Stimulated activated naive CD8-positive, alpha-beta T cell treated with anti-CD3 and anti-CD28 coated beads, Interleukin-15, Interleukin-2, amounts not matched to agents 100 ng/mL and 50 ng/mL, for 24 hours (primary cell): Measurements from ENCODE around the gene PTBP2.
"Not testable (repeated sequence)": the region's sequence is repeated elsewhere in the genome, so short reads cannot be mapped to it uniquely, and the experiment has no call there.

Experiments
- H3K27ac Mint-ChIP-seq: one replicate; pipeline ENCODE4 v1.8.0; 2021; ENCODE audit warnings: mild to moderate bottlenecking, mixed read lengths
- H3K27me3 Mint-ChIP-seq: one replicate; pipeline ENCODE4 v1.8.0; 2021; ENCODE audit warnings: mixed read lengths
- H3K36me3 Mint-ChIP-seq: one replicate; pipeline ENCODE4 v1.8.0; 2021; ENCODE audit warnings: low read depth, mixed read lengths
- H3K4me1 Mint-ChIP-seq: one replicate; pipeline ENCODE4 v1.8.0; 2021; ENCODE audit warnings: low read depth, mixed read lengths
- H3K4me3 Mint-ChIP-seq: one replicate; pipeline ENCODE4 v1.8.0; 2021; ENCODE audit warnings: mild to moderate bottlenecking, mixed read lengths
- H3K9me3 Mint-ChIP-seq: one replicate; pipeline ENCODE4 v1.8.0; 2021; ENCODE audit warnings: mixed read lengths

PTBP2 gene

DNA sequence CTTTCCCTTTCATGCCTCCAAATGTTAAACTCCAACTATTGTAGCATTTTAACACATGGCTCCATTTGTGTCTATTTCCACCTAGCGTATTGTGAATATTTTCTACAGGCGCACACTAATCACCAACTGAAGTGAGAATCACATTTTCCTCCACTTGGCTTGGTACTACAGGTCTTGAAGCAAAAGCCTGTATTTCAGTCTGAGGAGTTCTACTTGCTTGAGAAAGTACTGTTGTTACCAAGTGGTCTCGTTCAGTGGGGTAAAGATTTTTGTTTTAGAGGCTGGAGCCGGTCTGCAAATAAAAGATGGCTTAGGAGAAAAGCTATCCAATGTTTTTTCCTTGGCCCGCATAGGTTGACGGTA is 550 bp upstream of the PTBP2 start:
- Mint-ChIP-seq H3K36me3 (peaks cover 22% of the 10 kb centered on the region), H3K4me1 (peaks cover 31% of the 10 kb centered on the region), H3K4me3 (peak overlapping the region; percentile 94), H3K9me3 (no peaks in the 10 kb centered on the region), H3K27ac (peak overlapping the region; percentile 80), H3K27me3 (no peaks in the 10 kb centered on the region)

DNA sequence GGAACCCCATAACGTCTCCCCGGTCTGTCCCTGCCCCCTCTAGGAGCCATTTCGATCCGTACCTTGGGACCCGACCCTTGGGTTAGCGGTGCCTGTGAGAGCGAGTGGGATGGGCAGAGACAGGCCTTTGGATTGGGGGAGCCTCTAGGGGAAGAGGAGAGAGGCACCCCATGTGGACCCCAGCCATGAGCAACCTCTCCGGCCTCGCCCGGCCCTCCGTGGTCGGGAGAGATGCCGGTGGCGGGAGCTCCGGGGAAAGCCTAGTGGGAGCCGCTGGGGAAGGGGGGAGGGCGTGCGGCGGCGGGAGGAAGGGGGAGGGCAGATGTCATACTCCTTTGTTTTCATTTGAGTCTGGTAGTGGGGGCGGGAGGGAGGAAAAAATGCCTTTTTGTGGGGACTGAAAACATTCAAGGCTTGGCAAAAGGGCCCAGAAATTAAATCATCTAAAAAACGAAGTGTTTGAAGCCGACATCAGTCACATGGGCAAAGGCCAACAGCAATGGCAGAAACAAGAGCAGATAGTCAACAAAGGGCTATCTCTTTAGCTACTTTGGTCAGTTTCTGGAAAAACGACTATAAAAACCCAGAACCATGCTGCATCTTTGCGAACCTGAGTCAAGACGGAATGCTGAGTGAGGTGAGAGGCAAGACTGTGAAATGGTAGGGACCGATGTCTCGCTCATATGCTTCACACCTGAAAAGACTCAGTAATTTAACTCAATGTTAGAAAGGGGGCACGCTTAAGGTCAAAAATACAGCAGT is 758 bp downstream of the PTBP2 start:
- no peaks in the 10 kb centered on the region for H3K9me3 Mint-ChIP-seq
- H3K27ac Mint-ChIP-seq, result peak overlapping the region; percentile 90
- peaks cover 38% of the 10 kb centered on the region for H3K4me1 Mint-ChIP-seq
- H3K4me3 Mint-ChIP-seq, result peak overlapping the region; percentile 94
- no peaks in the 10 kb centered on the region for H3K27me3 Mint-ChIP-seq
- peaks cover 31% of the 10 kb centered on the region for H3K36me3 Mint-ChIP-seq

DNA sequence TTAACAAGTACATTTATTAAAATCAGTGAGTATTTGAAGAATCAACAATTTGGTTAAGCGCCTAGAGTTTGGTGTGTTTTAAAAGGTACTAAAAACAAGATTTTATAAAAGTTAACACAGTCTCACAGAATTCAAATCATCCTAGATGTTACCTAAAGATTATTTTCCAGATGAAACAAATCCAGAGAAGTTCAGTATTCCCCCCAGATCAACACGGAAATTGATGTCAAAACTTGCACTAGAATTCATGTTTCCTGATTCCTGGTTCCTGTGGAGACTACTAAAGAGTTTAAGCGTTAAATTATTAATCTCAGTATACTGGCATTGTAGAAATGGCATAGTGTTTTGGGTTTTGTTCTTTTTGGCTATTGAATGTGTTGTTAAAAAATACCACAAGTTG is 1.4 kb downstream of the PTBP2 start:
- H3K36me3 Mint-ChIP-seq, result peaks cover 37% of the 10 kb centered on the region
- H3K4me1 Mint-ChIP-seq, result peaks cover 44% of the 10 kb centered on the region
- H3K4me3 Mint-ChIP-seq, result peak overlapping the region; percentile 94
- peak overlapping the region; percentile 65 for H3K27ac Mint-ChIP-seq
- no peaks in the 10 kb centered on the region for H3K27me3 Mint-ChIP-seq
- H3K9me3 Mint-ChIP-seq, result no peaks in the 10 kb centered on the region

DNA sequence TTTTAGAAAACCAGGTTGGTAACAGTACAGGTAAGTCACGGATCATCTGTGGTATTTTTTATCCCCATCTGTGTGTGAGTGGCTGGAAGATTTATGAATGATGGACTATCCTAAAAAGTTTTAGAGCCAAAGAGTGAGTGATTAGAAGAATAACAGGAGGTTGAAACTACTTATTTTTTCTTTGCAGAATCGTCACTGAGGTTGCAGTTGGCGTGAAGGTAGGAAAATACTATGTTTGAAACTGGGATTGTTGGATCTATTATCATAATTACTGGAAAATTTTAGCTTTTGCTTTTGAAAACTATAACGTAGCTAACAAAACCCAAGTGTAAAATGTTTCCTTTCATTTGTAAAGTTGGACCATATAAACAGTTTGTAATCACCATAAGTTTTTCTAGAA is 1.8 kb downstream of the PTBP2 start:
- no peaks in the 10 kb centered on the region for H3K27me3 Mint-ChIP-seq
- peak overlapping the region; percentile 65 for H3K27ac Mint-ChIP-seq
- no peaks in the 10 kb centered on the region for H3K9me3 Mint-ChIP-seq
- H3K36me3 Mint-ChIP-seq, result peaks cover 42% of the 10 kb centered on the region
- peak overlapping the region; percentile 94 for H3K4me3 Mint-ChIP-seq
- H3K4me1 Mint-ChIP-seq, result peaks cover 48% of the 10 kb centered on the region

DNA sequence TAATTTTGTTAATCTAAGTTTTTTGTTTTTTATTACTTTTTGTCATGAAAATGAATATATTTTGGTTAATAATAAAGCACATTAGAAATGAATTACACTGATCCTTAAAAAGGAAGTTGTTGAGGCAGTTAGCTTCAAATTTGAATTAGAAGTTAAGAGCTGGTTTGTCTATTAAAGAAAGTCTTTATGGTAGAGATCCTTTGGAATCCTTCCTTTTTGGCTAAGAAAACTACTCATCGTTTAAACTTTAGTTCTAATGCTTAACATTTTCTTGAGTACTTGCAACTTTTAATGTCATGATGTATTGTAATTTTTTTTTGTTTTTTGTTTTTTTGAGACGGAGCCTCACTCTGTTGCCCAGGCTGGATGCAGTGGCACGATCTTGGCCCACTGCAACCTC is 2.4 kb downstream of the PTBP2 start:
- peaks cover 45% of the 10 kb centered on the region for H3K36me3 Mint-ChIP-seq
- no peaks in the 10 kb centered on the region for H3K9me3 Mint-ChIP-seq
- peaks cover 51% of the 10 kb centered on the region for H3K4me1 Mint-ChIP-seq
- no peak overlapping the region for H3K4me3 Mint-ChIP-seq
- no peak overlapping the region for H3K27ac Mint-ChIP-seq
- H3K27me3 Mint-ChIP-seq, result no peaks in the 10 kb centered on the region

DNA sequence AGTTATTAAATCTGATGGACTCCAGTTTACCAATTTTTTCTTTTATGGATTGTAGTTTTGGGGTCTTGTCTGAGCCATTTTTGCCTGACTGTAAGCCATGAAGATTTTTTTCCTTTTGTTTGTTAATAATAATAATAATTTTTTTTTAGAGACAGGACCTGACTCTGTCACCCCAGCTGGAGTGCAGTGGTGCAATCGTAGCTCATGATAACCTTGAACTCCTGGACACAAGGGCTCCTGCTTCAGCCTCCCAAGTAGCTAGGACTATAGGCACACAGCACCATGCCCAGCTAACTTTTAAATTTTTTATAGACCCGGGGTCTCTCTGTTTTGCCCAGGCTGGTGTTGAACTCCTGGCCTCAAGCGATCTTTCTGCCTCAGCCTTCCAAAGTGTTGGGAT is 6.3 kb downstream of the PTBP2 start:
- Mint-ChIP-seq H3K4me3 (no peak overlapping the region), H3K27me3 (no peaks in the 10 kb centered on the region), H3K36me3 (peaks cover 66% of the 10 kb centered on the region), H3K9me3 (no peaks in the 10 kb centered on the region), H3K4me1 (peaks cover 60% of the 10 kb centered on the region), H3K27ac (no peak overlapping the region)

DNA sequence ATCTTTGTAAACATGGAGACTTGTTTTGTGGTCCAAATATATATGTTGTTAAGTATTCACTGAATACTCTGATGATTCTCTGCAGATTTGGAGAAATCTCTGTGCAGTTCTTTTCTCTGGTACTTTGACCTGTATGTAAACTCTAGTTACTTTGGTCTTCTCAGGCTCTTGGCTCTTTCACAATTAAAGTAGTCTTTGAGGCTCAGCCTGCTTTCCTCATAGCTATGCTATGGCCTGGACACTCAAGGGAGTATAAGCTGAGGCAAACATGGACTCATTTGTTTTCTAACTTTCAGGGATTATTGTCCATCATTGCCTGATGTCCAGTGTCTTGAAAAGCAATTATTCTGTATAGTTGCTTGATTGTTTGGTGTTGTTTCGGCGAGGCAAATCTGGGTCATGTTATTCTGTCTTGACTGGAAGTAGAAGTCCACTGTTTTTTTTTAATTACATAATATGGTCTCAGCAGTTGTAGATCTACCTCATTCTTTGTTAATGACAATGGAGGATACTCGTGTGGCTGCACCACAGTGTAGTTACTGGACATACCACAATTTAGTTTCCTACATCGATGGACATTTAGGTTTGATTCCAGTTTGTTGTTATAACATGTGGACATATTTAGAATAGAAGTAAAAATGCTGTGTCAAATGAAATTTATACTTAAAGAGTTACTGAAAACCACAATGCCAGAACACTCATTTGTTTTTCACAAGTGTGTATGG is 9.2 kb downstream of the PTBP2 start:
- Mint-ChIP-seq H3K4me1 (peaks cover 46% of the 10 kb centered on the region), H3K27me3 (no peaks in the 10 kb centered on the region), H3K36me3 (peaks cover 75% of the 10 kb centered on the region), H3K9me3 (peaks cover 6% of the 10 kb centered on the region), H3K27ac (no peak overlapping the region), H3K4me3 (no peak overlapping the region)

DNA sequence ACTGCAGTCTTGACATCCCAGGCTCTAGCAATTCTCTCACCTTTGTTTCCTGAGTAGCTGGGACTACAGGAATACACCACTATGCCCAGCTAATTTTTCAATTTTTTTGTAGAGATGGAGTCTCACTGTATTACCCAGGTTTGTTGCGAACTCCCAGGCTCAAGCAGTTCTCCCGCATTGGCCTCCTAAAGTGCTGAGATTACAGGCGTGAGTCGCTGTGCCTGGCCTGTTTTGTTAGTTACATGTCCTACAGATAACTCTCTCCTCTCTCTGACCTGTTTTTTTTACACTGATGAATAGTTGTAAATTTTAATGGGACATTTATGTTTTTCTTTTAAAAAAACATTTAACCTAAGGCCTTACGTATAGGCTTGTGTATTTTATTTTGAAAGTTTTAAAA is 19.8 kb downstream of the PTBP2 start:
- peaks cover 37% of the 10 kb centered on the region for H3K36me3 Mint-ChIP-seq
- no peak overlapping the region for H3K27ac Mint-ChIP-seq
- H3K9me3 Mint-ChIP-seq, result no peaks in the 10 kb centered on the region
- H3K4me1 Mint-ChIP-seq, result peaks cover 40% of the 10 kb centered on the region
- H3K27me3 Mint-ChIP-seq, result no peaks in the 10 kb centered on the region
- H3K4me3 Mint-ChIP-seq, result no peak overlapping the region

DNA sequence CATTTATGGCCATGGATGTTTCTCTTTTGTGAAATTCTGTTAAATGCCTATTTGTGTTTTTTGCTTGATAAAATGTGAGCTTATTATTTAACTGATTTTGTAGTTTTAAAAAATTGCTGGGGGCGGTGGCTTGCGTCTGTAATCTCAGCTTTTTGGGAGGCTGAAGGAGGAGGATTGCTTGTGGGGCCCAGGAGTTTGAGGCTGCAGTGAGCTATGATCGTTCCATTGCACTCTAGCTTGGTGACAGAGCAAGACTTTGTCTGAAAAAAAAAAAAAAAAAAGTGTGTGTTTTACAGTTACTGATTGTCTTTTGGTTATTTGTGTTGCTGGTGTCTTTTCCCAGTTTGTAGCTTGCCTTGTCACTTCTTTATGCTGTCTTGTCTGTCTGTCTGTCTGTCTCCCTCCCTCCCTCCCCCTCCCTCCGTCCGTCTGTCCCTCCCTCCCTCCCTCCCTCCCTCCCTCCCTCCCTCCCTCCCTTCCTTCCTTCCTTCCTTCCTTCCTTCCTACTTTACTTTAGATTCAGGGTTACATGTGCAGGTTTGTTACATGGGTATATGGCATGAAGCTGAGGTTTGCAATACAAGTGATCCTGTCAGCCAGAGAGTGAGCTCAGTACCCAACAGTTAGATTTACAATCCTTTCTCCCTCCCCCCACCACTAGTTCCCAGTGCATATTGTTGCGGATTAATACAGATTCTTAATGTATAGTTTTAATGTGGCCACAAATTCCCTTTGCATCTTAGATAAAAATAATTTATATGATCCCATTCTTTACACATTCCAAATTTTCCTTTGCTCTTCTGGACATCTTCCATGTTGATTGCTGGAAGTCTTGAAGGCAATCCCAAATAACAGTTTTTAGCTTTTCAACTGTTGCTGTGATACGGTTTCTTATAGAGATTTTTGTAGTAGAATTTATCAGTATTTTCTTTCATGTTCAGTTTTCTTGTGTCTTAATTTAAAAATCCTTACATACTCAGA is 25.1 kb downstream of the PTBP2 start:
- H3K27ac Mint-ChIP-seq, result no peak overlapping the region
- H3K36me3 Mint-ChIP-seq, result peaks cover 33% of the 10 kb centered on the region
- no peaks in the 10 kb centered on the region for H3K9me3 Mint-ChIP-seq
- peaks cover 46% of the 10 kb centered on the region for H3K4me1 Mint-ChIP-seq
- no peaks in the 10 kb centered on the region for H3K27me3 Mint-ChIP-seq
- no peak overlapping the region for H3K4me3 Mint-ChIP-seq

DNA sequence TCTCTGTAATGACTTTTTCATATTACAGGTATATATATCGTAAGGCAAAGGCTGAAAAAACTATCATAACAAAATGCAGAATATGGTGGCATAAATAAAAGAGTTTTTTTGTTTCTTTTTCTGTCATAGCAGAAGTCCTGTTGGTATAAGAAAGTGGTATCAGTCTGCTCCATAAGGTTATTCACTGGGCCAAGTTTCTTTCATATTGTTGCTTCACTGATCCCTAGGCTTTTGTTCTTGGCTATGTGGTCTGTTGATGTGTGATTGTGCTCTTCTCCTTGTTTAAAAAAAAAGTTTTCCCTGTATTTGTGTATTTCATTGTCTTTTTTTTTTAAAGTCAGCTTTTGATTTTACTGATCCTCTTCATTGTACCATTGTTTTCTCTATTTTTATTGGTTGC is 26.0 kb downstream of the PTBP2 start:
- Mint-ChIP-seq H3K36me3 (peaks cover 38% of the 10 kb centered on the region), H3K9me3 (no peaks in the 10 kb centered on the region), H3K4me3 (no peak overlapping the region), H3K4me1 (peaks cover 43% of the 10 kb centered on the region), H3K27ac (no peak overlapping the region), H3K27me3 (no peaks in the 10 kb centered on the region)

DNA sequence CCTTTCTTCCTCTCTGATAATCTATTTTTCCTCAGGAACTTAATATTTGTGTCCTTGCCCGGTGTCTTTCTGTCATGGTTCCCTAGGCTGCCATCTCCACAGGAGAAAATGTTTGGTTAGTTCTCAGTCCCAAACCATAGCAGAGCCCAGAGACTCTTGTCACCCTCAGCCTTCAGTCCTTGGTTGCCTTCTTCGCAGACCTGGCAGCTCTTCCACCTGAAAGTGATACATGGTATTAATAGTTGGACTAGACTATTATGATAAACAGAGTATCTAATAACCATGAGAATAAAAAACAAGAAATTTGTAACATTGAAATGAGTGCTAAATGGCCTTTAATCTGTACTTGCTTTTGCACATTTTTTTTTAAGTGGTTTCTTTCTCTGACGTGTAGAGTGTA is 26.5 kb downstream of the PTBP2 start:
- Mint-ChIP-seq H3K9me3 (no peaks in the 10 kb centered on the region), H3K27ac (no peak overlapping the region), H3K4me3 (no peak overlapping the region), H3K27me3 (no peaks in the 10 kb centered on the region), H3K4me1 (peaks cover 39% of the 10 kb centered on the region), H3K36me3 (peaks cover 43% of the 10 kb centered on the region)

DNA sequence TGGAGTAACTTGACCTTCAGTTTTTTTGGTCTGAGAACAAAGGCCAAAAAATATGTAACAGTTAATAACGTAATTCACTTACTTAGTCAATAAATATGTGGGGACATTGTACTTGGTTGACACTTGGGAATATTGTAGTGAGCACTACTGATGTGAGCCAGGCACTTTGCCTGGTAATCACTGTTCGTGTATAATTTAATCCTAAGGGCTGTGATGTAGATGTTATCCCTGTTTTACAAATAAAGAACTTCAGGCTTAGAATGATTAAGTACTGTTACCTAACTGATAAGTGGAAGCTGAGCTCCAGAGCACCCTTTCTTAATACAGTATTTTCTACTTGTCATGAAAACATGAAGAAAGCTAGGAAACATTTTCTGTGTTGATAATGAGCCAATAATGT is 28.0 kb downstream of the PTBP2 start:
- no peaks in the 10 kb centered on the region for H3K27me3 Mint-ChIP-seq
- no peak overlapping the region for H3K27ac Mint-ChIP-seq
- H3K4me3 Mint-ChIP-seq, result no peak overlapping the region
- peaks cover 39% of the 10 kb centered on the region for H3K4me1 Mint-ChIP-seq
- H3K36me3 Mint-ChIP-seq, result peaks cover 54% of the 10 kb centered on the region
- H3K9me3 Mint-ChIP-seq, result no peaks in the 10 kb centered on the region

DNA sequence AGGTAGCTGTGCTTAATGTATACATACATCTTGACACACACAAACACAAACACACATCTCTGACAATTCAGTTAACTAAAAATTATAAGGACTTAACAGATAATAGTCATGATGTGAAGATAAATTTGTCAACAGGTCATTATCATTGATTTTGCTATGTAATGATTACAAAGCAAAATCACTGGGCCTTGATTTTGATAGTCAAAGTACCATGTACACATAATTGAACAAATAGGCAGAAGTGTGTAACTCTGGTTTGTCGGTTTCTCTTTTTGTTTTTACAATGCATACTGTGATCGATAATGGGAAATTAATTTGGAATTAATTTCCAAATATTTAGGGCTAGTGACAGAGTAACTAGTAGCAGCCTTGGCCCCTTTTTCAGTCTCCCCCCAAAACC is 30.8 kb downstream of the PTBP2 start:
- peaks cover 78% of the 10 kb centered on the region for H3K36me3 Mint-ChIP-seq
- H3K4me1 Mint-ChIP-seq, result peaks cover 26% of the 10 kb centered on the region
- H3K4me3 Mint-ChIP-seq, result no peak overlapping the region
- no peaks in the 10 kb centered on the region for H3K27me3 Mint-ChIP-seq
- no peak overlapping the region for H3K27ac Mint-ChIP-seq
- H3K9me3 Mint-ChIP-seq, result no peaks in the 10 kb centered on the region

DNA sequence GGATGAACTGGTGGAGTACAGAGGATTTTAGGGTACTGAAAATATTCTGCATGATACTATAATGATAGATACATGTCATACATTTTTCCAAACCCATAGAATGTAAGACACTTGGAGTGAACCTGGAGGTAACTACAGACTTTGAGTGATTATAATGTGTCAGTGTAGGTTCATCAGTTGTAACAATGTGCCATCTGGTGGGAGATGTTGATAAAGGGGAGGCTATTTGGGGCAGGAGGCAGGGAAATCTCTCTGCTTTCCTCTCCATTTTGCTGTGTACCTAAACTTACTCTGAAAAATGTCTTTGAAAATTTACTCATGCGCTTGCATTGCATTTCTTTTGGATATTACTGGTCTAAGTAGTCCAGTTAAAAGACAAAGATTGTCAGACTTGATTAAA is 35.2 kb downstream of the PTBP2 start:
- no peak overlapping the region for H3K4me3 Mint-ChIP-seq
- no peak overlapping the region for H3K27ac Mint-ChIP-seq
- no peaks in the 10 kb centered on the region for H3K4me1 Mint-ChIP-seq
- H3K27me3 Mint-ChIP-seq, result no peaks in the 10 kb centered on the region
- H3K9me3 Mint-ChIP-seq, result peaks cover 8% of the 10 kb centered on the region
- H3K36me3 Mint-ChIP-seq, result peaks cover 87% of the 10 kb centered on the region

DNA sequence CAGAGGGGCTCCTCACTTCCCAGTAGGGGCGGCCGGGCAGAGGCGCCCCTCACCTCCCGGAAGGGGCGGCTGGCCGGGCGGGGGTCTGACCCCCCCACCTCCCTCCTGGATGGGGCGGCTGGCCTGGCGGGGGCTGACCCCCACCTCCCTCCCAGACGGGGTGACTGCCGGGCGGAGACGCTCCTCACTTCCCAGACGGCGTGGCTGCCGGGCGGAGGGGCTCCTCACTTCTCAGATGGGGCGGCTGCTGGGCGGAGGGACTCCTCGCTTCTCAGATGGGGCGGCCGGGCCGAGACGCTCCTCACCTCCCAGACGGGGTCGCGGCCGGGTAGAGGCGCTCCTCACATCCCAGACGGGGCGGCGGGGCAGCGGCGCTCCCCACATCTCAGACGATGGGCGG is 41.0 kb downstream of the PTBP2 start:
- not testable (repeated sequence) for H3K4me1 Mint-ChIP-seq, H3K9me3 Mint-ChIP-seq, H3K27ac Mint-ChIP-seq, H3K27me3 Mint-ChIP-seq, H3K4me3 Mint-ChIP-seq
- H3K36me3 Mint-ChIP-seq, result peaks cover 41% of the 10 kb centered on the region
